AG04450 (cell line): ENCODE results near the gene PCNX2. TPM values are rescaled to one million over a fixed set of nuclear protein-coding genes. Genes with fewer than 3 reads are reported as not detected.
"Not testable (repeated sequence)": the region's sequence is repeated elsewhere in the genome, so short reads cannot be mapped to it uniquely, and the experiment has no call there.

Experiments
- CTCF ChIA-PET: fragments of 300-600, 350-600 bp; formaldehyde crosslinking; extraction: SDS; loops from one replicate; lab custom pipeline; 2022; ENCODE audit warnings: antibody characterized with exemption, inconsistent platforms; lab: Charles Lee
- POLR2A ChIA-PET: fragments of 350-600 bp; formaldehyde crosslinking; extraction: SDS; loops from one replicate; lab custom pipeline; 2021; ENCODE audit warnings: antibody characterized with exemption, inconsistent platforms; lab: Yijun Ruan, JAX
- DNase-seq: peaks from one replicate; pipeline ENCODE4 v3.0.0-alpha.2; 2011; ENCODE audit warnings: low read depth, low spot score
- H3K27ac ChIP-seq: one replicate; pipeline ENCODE4 v1.5.1; 2012; ENCODE audit warnings: low read depth, low read length, control low read depth
- H3K27me3 ChIP-seq: one replicate; pipeline ENCODE4 v1.6.0; 2012; ENCODE audit warnings: low read length; ENCODE audit not compliant: control insufficient read depth, insufficient read depth
- H3K4me3 ChIP-seq: 2 replicates; pipeline ENCODE4 v1.5.1; 2011; ENCODE audit warnings: mild to moderate bottlenecking, low read depth, low read length, control low read depth
- H3K9me3 ChIP-seq: 2 replicates; pipeline ENCODE4 v1.5.1; 2012; ENCODE audit warnings: low read length; ENCODE audit not compliant: control insufficient read depth, insufficient read depth
- CTCF ChIP-seq: IDR thresholded peaks from 2 replicates; pipeline ENCODE4 v1.5.1; 2011; ENCODE audit warnings: low read depth, low read length, control low read depth, inconsistent platforms
- polyA plus RNA-seq: library from polyadenylated mRNA; depleted of rRNA; stranded (reverse); fragments of >200 nt; gene quantifications from 2 replicates; pipeline ENCODE4 v1.2.3, GENCODE V29; 2011

PCNX2 gene
- polyA plus RNA-seq, 1 experiment = 29.8 TPM

GRCh38 chr1:233005703-233006102 lies 289.8 kb downstream of the PCNX2 start:
- POLR2A ChIA-PET = interaction anchor here (0.6 to 1.4 kb wide), 5 partner anchors 14 to 149 kb away, joined by 3 to 6 read pairs (median 5); no protein-coding TSS in a partner anchor
- Histone ChIP-seq H3K4me3 (no peak overlapping the region), H3K27ac (peak overlapping the region; percentile 61), H3K9me3 (no peaks in the 10 kb centered on the region), H3K27me3 (no peaks in the 10 kb centered on the region)
- no peak for TF ChIP-seq CTCF
- peak; percentile 57 for DNase-seq
- CTCF ChIA-PET = interaction anchor here (1.4 kb wide), 1 partner anchor 125 kb away, joined by 3 read pairs; no protein-coding TSS in a partner anchor

- Histone ChIP-seq H3K4me3 (no peak overlapping the region), H3K27ac (peak overlapping the region; percentile 52), H3K27me3 (no peaks in the 10 kb centered on the region), H3K9me3 (no peaks in the 10 kb centered on the region)
- no peak for TF ChIP-seq CTCF
- ChIA-PET CTCF (interaction anchor here (1.4 kb wide), 1 partner anchor 125 kb away, joined by 3 read pairs; no protein-coding TSS in a partner anchor), POLR2A (interaction anchor here (1.0 to 1.4 kb wide), 4 partner anchors 15 to 108 kb away, joined by 3 to 5 read pairs (median 4); no protein-coding TSS in a partner anchor)
- DNase-seq = no peak
These were observed 290.4 kb downstream of the PCNX2 start for GRCh38 chr1:233005156-233005555.

GRCh38 chr1:233004451-233004850 lies 291.1 kb downstream of the PCNX2 start:
- no peak for TF ChIP-seq CTCF
- no peak overlapping the region for H3K4me3 ChIP-seq
- CTCF ChIA-PET = interaction anchor here (1.4 kb wide), 1 partner anchor 124 kb away, joined by 3 read pairs; no protein-coding TSS in a partner anchor
- no peaks in the 10 kb centered on the region for H3K27me3 ChIP-seq
- no peaks in the 10 kb centered on the region for H3K9me3 ChIP-seq
- DNase-seq = no peak
- peak overlapping the region; percentile 47 for H3K27ac ChIP-seq
- POLR2A ChIA-PET = no interaction called here

- H3K27ac ChIP-seq, POLR2A ChIA-PET, CTCF ChIA-PET, H3K4me3 ChIP-seq, DNase-seq, H3K9me3 ChIP-seq, H3K27me3 ChIP-seq: not testable (repeated sequence)
These were observed 291.9 kb downstream of the PCNX2 start for GRCh38 chr1:233003638-233004037.

- no peaks in the 10 kb centered on the region for H3K27me3 ChIP-seq
- no peaks in the 10 kb centered on the region for H3K9me3 ChIP-seq
- CTCF ChIA-PET = interaction anchor here (0.6 kb wide), 1 partner anchor 8 kb away, joined by 4 read pairs; no protein-coding TSS in a partner anchor
- H3K4me3 ChIP-seq = no peak overlapping the region
- DNase-seq = no peak
- POLR2A ChIA-PET = no interaction called here
- no peak for TF ChIP-seq CTCF
- no peak overlapping the region for H3K27ac ChIP-seq
These were observed 295.4 kb downstream of the PCNX2 start for GRCh38 chr1:232999956-233000625.
